GM18907 (cell line): ENCODE measurements around the gene MAL.

Source experiments
- ATAC-seq: cut with Tn5 transposase; IDR thresholded peaks from one replicate; pipeline ENCODE4 v1.9.1; 2021; ENCODE audit warnings: mild to moderate bottlenecking, moderate library complexity; ENCODE audit not compliant: unreplicated experiment

The MAL gene

DNA sequence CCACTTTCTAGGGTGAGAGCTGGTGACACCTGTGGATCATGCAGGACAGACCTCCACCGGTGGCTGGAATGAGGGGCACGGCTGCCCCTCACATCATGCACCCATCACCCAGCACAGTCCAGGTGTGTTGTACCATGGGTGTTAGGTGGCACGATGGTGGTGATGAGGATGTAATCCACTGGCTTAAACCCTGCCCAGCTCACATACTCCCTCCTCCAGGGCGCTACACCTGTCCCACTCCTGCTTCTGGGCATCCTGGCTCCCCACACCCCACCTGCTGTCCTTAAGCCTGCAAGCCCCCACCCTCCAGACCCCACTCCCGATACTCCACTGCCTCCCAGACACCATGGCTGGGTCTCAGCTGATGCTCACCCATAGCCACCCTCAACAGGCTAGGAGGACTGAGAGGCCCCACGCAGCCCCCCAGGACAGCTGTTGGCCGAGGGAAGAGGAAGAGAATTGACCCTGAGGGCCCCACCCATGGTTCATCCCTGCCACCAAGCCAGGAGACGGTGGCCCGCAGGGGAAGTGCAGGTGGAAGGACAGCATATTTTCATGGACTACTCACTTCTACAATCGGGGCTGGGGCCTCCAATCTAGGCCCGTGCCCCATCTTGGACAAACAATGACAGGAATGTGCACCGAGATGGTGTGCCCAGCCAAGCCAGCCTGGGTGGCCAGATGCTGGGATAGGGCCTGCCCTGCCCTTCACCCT is 34.3 kb downstream of the MAL start:
- no peak for ATAC-seq

DNA sequence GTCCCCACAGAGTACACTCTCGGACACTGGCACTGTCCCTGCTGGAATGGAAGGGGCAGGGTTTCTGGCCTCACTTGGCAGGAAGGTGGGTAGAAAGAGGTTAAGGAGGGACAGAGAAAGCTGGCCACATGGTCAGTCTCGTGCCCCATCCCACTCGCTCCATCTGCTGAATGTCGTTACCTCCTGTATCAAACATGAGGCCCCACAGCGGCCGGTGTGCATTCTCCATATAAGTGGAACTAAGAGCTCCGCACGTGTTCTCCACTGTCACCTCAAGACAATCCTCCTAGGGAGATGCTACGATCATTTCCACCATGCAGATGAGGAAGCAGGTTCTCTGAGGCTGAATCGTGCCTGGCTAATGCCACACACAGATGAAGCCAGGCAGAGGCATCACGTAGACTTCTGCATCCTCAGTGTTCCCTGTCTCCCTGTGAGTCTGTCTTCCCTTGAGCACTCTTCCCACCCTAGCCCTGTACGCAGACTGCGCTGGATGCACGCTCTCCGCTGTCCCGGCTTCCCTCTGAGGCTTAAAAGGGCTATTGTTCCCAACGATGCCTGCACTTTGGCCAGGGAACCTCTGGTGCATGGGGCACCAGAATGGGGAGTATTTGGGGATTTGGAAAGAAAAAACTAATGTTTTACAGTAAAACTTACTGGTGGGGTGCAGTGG is 35.1 kb downstream of the MAL start:
- ATAC-seq = no peak

DNA sequence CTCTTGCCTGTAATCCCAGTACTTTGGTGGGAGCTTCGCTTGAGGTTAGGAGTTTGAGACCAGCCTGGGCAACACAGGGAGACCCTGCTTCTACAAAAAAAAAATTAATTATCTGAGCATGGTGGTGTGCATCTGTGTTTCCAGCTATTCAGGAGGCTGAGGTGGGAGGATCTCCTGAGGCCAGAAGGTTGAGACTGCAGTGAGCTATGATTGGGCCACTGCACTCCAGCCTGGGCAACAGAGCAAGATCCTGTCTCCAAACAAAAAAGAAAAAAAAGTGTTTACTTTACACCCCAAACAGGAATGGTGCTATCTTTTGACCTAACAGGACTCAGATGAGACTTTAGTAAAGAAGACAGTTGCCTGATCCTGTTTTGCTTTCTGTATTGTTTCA is 35.6 kb downstream of the MAL start:
- ATAC-seq = no peak

DNA sequence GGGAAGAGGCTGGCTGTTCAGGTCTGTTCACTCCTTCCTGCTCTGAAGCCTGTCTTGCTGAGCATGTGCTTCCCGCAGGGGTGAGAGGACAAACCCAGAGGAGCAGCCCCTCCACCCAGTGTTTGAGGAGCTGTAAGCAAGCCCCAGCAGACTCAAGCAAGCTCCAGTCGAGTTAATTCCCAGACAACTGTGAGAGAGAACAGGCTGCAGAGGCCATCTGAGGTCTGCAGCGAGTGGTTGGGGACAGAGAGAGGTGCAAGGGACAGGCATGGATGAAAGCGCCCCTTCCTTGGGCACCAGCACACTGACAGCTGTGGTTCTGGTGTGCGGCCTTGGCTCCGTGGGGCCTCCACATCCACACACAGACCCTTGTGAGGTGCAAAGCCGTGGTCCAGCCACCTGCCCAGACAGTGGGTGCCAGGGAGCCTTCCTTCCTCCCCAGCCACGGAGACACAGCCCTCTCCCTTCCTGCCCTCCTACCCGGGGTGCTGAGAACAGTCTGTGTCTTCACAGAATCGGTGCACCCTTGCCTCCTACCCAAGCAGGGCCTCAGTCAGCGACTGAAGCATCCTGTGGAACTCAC is 36.2 kb downstream of the MAL start:
- no peak for ATAC-seq

DNA sequence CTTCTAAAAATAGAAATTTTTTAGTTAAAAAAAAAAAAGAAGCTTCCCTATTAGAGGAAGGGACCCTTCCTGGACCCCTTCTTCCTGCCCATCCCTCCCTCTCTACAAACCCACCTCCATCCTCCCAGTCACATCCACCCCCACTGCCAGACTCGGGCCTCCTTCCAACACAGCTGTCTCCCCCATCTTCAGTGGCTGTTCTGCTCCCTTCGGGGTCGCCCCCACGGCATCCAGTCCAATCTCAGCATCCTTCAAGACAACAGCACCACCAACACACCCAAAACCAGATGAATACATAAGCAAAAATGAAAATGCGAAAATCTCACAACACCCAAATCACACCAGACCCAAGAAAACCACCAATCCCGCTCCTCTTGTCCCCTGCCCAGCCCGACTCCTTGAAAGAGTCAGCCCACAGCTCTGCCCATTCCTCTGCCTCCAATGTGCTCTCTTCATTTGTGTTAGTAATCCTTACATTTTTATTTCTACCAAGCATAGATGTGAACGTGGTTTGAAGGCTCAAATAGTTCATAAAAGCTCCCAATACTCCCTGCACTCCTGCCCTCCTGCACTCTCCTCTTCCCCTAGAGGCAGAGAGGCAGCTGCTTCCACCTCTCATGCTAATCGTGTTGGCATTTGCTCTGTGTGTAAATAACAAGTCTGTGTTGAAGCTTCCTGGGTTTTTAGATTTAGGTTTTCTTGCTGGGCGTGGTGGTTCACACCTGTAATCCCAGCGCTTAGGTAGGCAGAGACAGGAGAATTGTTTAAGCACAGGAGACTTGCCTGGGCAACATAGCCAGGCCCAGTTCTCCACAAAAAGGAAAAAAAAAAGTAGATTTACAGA is 37.0 kb downstream of the MAL start:
- ATAC-seq = peak; percentile 29

DNA sequence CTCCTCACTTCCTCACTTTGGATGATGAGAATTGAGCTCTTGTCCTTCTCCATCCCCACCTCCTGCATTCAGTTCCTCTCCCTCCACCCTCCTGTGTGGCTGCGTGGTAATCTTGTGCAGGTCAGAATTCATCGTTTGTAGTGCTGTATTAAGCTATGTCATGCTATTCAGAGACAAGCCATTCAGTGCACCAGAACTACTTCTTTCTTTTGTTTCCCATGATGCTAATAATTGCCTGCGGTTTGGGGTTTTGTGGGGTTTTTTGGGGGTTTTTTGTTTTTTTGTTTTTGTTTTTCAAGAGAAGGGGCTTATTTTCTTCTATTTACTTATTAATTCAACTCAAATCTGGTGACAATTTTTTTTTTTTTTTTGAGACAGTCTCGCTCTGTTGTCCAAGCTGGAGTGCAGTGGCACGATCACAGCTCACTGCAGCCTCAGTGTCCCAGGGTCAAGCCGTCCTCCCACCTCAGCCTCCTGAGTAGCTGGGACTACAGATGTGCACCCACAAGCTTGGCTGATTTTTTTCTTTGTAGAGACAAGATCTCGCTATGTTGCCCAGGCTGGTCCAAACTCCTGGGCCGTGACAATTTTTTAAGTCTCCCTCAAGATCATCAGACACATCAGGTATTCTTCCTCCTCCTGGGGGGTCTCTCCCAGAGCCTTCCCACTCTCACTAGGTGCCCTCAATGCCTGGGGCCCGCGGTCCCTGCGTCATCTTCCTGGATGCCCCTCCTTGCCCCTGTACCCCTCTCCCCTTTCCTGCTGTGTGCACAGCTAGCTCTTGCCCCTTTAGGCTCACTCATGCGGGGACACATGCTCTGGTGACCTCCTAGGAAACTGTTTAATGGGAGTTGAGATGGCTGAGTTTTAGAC is 37.8 kb downstream of the MAL start:
- peak; percentile 82 for ATAC-seq

DNA sequence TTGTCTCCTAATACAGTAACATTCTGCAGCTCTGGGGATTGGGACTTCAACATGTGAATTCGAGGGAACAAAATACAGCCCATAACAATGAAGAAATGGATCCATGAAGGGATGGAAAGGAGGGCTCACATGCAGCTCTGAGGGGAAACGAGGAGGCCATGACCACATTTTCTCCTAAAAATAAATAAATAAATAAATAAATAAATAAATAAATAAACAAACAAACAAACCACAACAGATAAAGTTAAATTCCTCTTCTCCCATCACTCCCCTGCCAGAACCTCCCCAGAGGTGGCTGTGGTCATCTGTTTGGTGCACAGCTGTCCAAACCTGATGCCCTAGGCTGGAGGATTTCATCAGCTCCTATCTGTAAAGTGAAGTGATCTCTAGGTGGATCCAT is 42.7 kb downstream of the MAL start:
- ATAC-seq = no peak

DNA sequence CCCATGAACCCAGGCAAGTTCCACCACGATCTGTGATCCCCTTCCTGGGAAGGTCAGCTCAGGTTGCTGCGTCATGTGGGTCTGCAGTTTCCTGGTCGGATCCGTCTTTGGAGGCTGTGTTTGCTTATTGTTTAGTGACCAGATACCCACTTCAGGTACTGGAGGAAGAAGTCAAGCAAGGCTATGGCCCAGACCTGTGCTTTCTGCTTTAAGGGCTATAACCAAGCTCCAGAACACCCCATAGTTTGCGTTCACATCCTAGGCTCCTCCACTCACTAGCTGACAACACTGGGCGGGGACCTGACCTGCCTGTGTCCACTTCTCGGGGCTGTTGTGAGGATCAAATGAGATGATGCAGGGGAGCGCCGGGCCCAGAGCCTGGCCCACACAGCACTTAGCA is 44.0 kb downstream of the MAL start:
- ATAC-seq = no peak

DNA sequence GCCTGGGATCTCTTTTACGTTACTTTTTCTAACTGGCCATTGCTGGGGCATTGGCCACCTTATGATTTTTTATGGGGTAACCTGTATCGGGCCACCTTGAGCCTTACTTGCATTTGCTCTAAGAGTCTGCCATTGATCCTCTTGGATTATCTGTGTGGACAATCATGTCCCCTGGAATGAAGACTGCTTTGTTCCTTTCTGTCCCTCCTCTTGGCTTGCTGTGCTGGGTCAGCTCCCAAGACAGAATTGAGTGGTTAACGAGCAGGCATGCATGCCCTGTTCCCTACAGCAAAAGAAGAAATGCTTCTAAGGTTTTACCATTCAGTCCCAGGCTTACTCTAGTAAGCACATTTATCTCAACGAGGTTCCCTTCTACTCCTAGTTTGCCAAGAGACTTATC is 46.3 kb downstream of the MAL start:
- ATAC-seq = no peak

DNA sequence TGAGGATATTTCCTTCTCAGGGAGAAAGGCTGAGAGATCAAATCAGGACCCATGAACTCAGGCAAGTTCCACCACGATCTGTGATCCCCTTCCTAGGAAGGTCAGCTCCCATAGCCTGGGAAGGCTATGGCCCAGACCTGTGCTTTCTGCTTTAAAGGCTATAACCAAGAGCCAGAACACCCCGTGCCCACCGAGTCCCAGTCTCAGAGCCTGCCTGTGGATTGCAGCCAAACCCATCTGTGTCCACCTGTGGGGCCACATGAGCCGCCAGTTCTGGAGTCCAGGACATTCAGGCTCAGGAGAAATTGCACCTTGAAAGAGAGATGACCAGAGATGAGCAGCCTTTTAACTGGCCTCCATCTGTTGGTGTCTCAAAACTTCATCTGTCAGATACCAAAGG is 46.9 kb downstream of the MAL start:
- ATAC-seq = no peak

DNA sequence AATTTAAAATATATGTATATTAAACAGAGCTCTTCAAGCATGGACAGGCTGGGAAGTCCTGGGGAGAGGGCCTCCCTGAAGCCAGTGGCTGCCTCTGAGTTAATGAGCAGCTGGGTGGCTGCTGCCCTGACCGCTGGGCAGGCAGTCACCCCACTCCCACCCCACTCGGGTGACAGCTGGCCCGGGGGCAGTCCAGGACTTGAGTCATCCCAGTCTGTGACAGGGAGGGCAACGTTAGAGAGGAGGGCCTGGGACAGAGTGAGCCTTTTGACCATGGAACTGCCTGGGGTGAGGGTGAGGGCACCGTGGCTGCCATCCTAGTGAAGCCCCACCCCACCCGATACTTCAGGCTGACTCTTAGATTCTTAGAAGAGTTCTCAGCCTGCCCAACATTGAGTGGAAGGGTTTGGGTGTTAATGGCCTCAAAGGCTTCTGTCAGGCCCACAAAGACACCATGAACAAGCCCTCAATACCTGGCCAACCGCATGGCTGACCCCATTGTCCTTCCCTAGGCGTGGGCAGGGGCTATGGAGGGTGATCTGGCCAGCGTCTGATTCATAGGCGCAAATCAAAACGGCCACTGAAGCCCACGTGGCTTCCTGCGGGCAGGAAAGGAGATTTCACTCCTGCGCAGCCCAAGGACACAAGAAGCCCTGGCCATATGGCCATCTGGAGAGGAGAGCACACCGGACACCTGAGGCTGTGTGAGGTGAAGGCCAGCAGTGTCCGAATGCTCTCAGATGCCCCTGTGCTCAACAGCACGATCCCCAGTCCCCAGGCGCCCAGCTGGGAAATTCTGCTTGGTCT is 48.6 kb downstream of the MAL start:
- no peak for ATAC-seq

DNA sequence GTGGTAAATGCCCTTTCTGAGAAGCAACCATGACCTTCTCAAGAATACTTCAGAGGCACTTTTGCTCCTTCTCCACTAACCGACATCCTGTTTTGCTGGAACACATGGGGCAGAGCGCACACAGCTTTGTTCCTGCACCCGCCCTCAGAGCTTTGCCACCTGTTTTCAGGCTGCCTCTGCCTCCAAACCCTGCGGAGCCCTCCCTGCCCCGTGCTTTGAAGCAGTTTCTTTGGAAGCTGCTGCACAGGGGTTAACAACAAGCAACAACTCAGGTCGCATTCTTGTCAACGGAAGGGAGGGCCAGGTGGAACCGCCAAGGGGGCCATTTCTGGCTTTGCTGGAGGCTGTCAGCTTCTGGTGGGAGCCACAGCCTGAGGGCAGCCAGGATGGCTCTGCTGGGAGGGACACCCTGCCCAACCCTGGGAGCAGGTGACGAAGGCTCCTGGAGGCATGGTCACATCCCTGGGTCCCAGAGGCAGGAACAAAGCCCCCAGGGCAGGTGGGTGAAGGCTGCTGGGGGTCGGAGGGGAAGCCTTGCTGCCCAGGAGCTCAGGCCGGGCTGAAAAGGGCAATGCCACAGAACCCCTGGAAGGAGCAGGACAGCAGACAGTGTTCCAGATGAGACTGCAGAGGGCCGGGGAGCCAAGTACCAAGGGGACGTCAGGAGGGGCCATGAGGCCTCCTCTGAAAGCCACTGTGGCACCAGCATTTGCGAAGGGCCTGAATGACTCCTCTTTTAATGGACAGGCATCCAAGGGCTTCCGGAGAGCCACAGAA is 49.3 kb downstream of the MAL start:
- ATAC-seq = no peak

DNA sequence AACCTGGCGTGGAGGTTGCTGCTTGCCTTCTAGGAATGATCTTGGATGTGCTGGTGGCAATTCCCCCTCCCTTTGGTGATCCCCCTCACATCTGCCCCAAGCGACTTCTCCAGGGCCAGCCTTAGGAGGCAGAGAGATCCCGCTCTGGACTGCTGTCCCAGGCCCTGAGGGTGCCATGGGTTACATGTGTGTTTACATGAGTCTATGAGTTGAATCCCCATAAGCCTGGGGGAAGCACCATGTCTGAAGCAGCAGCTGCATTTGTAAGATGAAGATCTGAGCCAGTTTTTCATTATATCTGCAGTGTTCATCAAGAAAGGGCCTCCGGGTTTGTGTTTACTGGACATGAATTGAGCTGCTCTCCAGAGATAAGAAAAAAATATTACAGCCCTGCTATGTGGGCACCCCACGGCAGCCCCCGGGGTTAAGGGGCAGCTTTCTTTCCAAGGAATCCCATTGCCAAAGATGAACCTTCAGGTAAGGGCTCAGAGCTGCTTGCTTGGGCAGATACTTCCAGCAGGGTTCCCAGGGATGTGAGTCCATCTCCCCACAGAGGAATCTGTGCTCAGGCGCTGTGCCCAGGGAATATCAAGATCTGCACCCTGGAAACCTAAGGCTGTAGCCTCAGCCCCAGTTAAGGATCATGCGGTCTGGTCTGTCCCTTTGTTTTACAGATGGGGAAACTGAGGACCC is 50.1 kb downstream of the MAL start:
- no peak for ATAC-seq

DNA sequence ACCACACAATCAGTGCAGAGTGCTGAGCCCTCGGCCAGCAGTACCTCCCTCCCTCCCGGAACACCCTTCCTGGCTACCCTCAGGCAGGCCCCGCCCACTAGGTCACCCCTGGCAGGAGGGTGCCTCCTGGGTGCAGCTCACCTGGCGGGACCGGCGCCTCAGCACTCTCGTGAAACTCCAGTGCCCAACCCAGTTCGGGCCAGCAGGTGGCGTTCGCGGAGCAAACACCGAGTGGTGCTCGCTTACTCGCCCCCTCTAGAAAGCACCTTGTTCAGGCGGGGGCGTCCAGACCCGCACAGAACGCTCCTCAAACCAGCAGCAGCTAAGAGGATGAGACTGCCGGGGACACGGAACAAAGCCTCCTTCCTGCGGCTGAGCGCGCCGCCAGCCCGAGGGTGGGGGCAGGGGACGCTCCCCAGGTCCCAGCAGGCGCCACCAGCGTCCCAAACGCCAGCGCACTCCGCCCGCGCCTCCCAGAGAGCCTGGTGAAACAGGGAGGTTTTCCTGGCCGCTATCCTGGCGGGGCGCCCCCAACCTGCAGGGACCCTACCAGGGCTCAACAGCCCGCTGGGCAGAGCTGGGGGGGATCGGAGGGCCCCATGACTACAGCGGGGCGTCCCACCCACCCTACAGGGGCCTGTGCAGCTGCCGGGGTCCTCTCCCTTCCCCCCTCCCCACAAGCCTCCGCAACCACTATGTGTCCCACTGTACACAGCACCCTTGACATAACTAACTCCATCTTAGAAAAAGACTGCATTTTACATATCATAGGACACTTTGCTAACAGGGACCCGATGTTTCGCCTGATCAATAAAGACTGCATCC is 51.4 kb downstream of the MAL start:
- ATAC-seq = peak; percentile 86

DNA sequence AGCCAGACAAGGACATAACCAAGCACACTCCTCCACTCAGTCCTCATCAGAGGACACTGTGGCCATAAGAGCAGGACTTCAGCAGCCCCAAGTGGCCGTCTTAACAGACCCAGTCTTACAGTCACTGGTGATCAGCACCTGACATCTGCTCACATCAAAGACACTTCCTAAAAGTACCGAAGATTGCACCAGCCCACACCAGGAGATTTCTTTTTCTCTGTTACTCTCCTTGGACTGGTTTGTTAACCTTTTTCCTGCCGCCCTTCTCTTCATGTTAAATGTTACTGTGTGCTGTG is 52.0 kb downstream of the MAL start:
- no peak for ATAC-seq

DNA sequence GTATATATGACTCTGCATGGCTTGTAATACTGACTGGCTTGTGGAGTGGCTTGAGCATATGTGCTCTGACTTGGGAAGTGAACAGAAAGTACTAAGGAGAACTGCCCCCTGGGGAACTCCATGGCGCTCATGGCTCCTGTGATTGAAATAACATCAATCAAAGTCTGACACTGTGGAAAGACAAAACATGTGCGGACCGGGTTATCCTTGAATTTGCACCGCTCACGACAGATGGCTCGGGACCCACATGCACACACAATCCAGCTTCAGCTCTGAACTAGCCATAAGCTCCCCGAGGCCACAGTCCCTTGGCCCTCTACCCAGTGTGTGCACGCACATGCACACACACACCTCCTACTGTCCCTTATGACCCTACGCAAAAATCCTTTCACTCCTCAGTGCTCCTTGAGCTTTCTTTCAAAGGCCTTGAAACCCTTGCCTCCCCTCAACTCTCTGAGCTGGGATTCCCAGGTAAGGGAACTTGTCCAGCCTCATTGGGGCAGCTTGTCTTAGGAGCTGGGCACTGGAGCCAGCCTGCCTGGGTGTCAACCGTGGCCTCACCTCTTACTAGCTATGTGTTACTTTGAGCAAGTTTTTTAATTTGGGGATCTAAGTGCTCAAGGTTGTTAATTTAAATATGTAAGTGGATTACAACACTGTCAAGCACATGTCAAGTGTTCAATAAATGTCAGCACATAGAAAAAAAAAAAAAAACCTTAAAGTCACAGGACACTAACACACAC is 52.5 kb downstream of the MAL start:
- no peak for ATAC-seq

DNA sequence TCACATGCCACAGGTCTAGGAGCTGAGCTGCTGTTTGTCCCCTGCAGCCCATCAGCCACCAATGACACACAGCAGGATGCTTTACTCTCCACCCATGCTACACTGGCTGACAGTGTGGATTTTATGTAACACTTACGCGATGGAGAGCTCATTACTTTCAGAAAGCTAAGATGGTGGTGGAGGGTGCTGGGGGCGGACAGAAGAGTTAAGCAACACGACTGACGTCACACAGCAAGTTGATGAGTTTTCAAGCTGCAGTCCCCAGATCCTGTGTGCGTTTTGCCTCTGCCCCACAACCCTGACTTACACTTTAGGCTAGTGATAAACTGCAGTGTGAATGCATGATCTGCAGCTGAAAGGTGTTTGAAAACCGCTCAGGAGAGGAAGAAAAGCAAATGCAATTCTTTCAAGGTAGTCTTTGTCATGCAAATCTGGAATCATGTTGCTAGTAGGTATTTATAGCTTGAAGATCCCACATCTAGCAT is 53.7 kb downstream of the MAL start:
- no peak for ATAC-seq
